H9 (cell line): Measurements from ENCODE around the gene CHGA. TPM values are rescaled to one million over a fixed set of nuclear protein-coding genes. Genes with fewer than 3 reads are reported as not detected.

ENCODE experiments used
- DNase-seq: peaks from one replicate; pipeline ENCODE4 v3.0.0-alpha.2; 2017
- H2AFZ ChIP-seq: one replicate; pipeline ENCODE4 v1.6.1; 2013; ENCODE audit warnings: mild to moderate bottlenecking, low read length, control low read depth, moderate library complexity
- H2AK5ac ChIP-seq: 2 replicates; pipeline ENCODE4 v1.6.1; 2013; ENCODE audit warnings: low read length, control low read depth, mixed read lengths; ENCODE audit not compliant: insufficient read length
- H2BK120ac ChIP-seq: one replicate; pipeline ENCODE4 v1.6.1; 2013; ENCODE audit warnings: low read depth, mild to moderate bottlenecking, low read length, control low read depth, inconsistent platforms; ENCODE audit not compliant: poor library complexity, severe bottlenecking
- H2BK12ac ChIP-seq: 2 replicates; pipeline ENCODE4 v1.6.1; 2013; ENCODE audit warnings: low read length, control low read depth, mixed read lengths, low read depth; ENCODE audit not compliant: insufficient read length
- H2BK15ac ChIP-seq: 2 replicates; pipeline ENCODE4 v1.6.1; 2013; ENCODE audit warnings: low read depth, low read length, control low read depth
- H2BK20ac ChIP-seq: one replicate; pipeline ENCODE4 v1.6.1; 2013; ENCODE audit warnings: low read depth, mild to moderate bottlenecking, low read length, control low read depth, inconsistent platforms; ENCODE audit not compliant: poor library complexity, severe bottlenecking
- H2BK5ac ChIP-seq: 2 replicates; pipeline ENCODE4 v1.6.1; 2013; ENCODE audit warnings: low read length, control low read depth, mixed read lengths; ENCODE audit not compliant: insufficient read length
- H3K14ac ChIP-seq: 2 replicates; pipeline ENCODE4 v1.6.1; 2013; ENCODE audit warnings: low read length, control low read depth; ENCODE audit not compliant: insufficient read depth
- H3K18ac ChIP-seq: 2 replicates; pipeline ENCODE4 v1.6.1; 2013; ENCODE audit warnings: low read depth, mild to moderate bottlenecking, mixed read lengths, low read length, control low read depth; ENCODE audit not compliant: insufficient read length
- H3K23ac ChIP-seq: 2 replicates; pipeline ENCODE4 v1.6.1; 2013; ENCODE audit warnings: low read length, control low read depth, mixed read lengths, low read depth; ENCODE audit not compliant: insufficient read length
- H3K23me2 ChIP-seq: 2 replicates; pipeline ENCODE4 v1.6.1; 2013; ENCODE audit warnings: low read depth, mild to moderate bottlenecking, mixed read lengths, low read length, control low read depth; ENCODE audit not compliant: insufficient read length, poor library complexity, severe bottlenecking
- H3K27ac ChIP-seq: 2 replicates; pipeline ENCODE4 v1.5.1; 2013; ENCODE audit warnings: low read length, control low read depth, mixed read lengths, low read depth; ENCODE audit not compliant: insufficient read length
- H3K27me3 ChIP-seq: 2 replicates; pipeline ENCODE4 v1.6.1; 2013; ENCODE audit warnings: low read length, control low read depth, inconsistent platforms; ENCODE audit not compliant: insufficient read depth
- H3K4ac ChIP-seq: 2 replicates; pipeline ENCODE4 v1.6.1; 2013; ENCODE audit warnings: low read depth, mild to moderate bottlenecking, control low read depth, inconsistent platforms, low read length, moderate library complexity
- H3K4me1 ChIP-seq: 2 replicates; pipeline ENCODE4 v1.6.1; 2013; ENCODE audit warnings: low read length, control low read depth, inconsistent platforms; ENCODE audit not compliant: insufficient read depth
- H3K4me2 ChIP-seq: 2 replicates; pipeline ENCODE4 v1.6.1; 2013; ENCODE audit warnings: low read length, control low read depth, mixed read lengths; ENCODE audit not compliant: insufficient read length, insufficient read depth
- H3K56ac ChIP-seq: 2 replicates; pipeline ENCODE4 v1.6.1; 2013; ENCODE audit warnings: low read depth, mild to moderate bottlenecking, mixed read lengths, low read length, control low read depth; ENCODE audit not compliant: insufficient read length
- H3K79me1 ChIP-seq: 2 replicates; pipeline ENCODE4 v1.6.1; 2013; ENCODE audit warnings: low read depth, mild to moderate bottlenecking, moderate library complexity, low read length, control low read depth, inconsistent platforms; ENCODE audit not compliant: insufficient read depth, poor library complexity, severe bottlenecking
- H3K79me2 ChIP-seq: 2 replicates; pipeline ENCODE4 v1.6.1; 2013; ENCODE audit warnings: low read length, control low read depth, inconsistent platforms; ENCODE audit not compliant: insufficient read depth
- H3K9ac ChIP-seq: 2 replicates; pipeline ENCODE4 v1.6.1; 2013; ENCODE audit warnings: low read length, control low read depth, mixed read lengths; ENCODE audit not compliant: insufficient read length; ENCODE audit errors: extremely low read depth
- H3K9me3 ChIP-seq: one replicate; pipeline ENCODE4 v1.6.1; 2013; ENCODE audit warnings: low read depth, low read length, inconsistent platforms; ENCODE audit not compliant: control insufficient read depth
- H3T11ph ChIP-seq: one replicate; pipeline ENCODE4 v1.6.1; 2013; ENCODE audit warnings: mild to moderate bottlenecking, low read length, control low read depth, inconsistent platforms
- H4K20me1 ChIP-seq: one replicate; pipeline ENCODE4 v1.6.1; 2013; ENCODE audit not compliant: control insufficient read depth, insufficient read length, insufficient read depth
- H4K5ac ChIP-seq: 2 replicates; pipeline ENCODE4 v1.6.1; 2013; ENCODE audit warnings: low read depth, mild to moderate bottlenecking, mixed read lengths, low read length, control low read depth; ENCODE audit not compliant: insufficient read length
- H4K8ac ChIP-seq: replicated peaks from 2 replicates; pipeline ENCODE4 v1.6.1; 2013; ENCODE audit warnings: low read length, control low read depth, mixed read lengths, low read depth; ENCODE audit not compliant: insufficient read length
- H4K91ac ChIP-seq: 2 replicates; pipeline ENCODE4 v1.6.1; 2013; ENCODE audit warnings: low read depth, mild to moderate bottlenecking, moderate library complexity, mixed read lengths, low read length, control low read depth; ENCODE audit not compliant: insufficient read length
- H3K27ac Mint-ChIP-seq, 3 experiments: 2 replicates in 2 of 3; 3 replicates in 1 of 3; pipeline ENCODE4 v1.8.0; 2020 to 2021; ENCODE audit warnings: mixed read lengths in 3 of 3, mild to moderate bottlenecking in 1 of 3, moderate library complexity in 1 of 3
- H3K27me3 Mint-ChIP-seq: 2 replicates; pipeline ENCODE4 v1.8.0; 2021; ENCODE audit warnings: low read depth, mild to moderate bottlenecking, moderate library complexity, mixed read lengths
- H3K36me3 Mint-ChIP-seq, 3 experiments: 2 replicates in 2 of 3; 3 replicates in 1 of 3; pipeline ENCODE4 v1.8.0; 2020 to 2021; ENCODE audit warnings: low read depth in 3 of 3, mixed read lengths in 3 of 3; ENCODE audit not compliant: insufficient read depth in 1 of 3
- H3K4me1 Mint-ChIP-seq, 2 experiments: 2 replicates each; pipeline ENCODE4 v1.8.0; 2020; ENCODE audit warnings: mixed read lengths in 2 of 2
- H3K4me3 Mint-ChIP-seq, 2 experiments: 2 replicates in 1 of 2; 3 replicates in 1 of 2; pipeline ENCODE4 v1.8.0; 2020 to 2021; ENCODE audit warnings: mild to moderate bottlenecking in 2 of 2, mixed read lengths in 2 of 2, moderate library complexity in 1 of 2
- H3K9me3 Mint-ChIP-seq, 2 experiments: 2 replicates in 1 of 2; 3 replicates in 1 of 2; pipeline ENCODE4 v1.8.0; 2020; ENCODE audit warnings: mild to moderate bottlenecking in 2 of 2, mixed read lengths in 2 of 2, moderate library complexity in 1 of 2
- CTCF ChIP-seq: fragments of 200-600 bp; sonication (generic); conservative IDR thresholded peaks from 3 replicates; pipeline ENCODE4 v1.8.0; 2021; ENCODE audit warnings: antibody characterized with exemption, mild to moderate bottlenecking
- WGBS: extraction: QIAGEN DNeasy Blood & Tissue Kit; methylation state at CpG from one replicate; pipeline ENCODE4 v1.1.7; 2013; ENCODE audit warnings: missing lambda C conversion rate, low lambda C conversion rate, mixed read lengths; ENCODE audit not compliant: insufficient read length; ENCODE audit errors: extremely low coverage; 5-methylcytosine and 5-hydroxymethylcytosine counted together
- total RNA-seq: library from RNA; stranded (reverse); gene quantifications from 2 replicates; pipeline ENCODE4 v1.2.1, GENCODE V29; 2021

Gene CHGA
- total RNA-seq, 1 experiment from 2014 or later, result 6.7 TPM

- no peak for DNase-seq
- no peak overlapping the region for H3K4me2 ChIP-seq
- H2BK5ac ChIP-seq, result no peak overlapping the region
- no peaks in the 10 kb centered on the region for H4K20me1 ChIP-seq
- no peak overlapping the region for H3K56ac ChIP-seq
- Mint-ChIP-seq H3K27me3 (no peaks in the 10 kb centered on the region), H3K36me3 (peaks cover 14 to 42% (median 34%) of the 10 kb centered on the region in 3 experiments; a peak in 6 of 7 replicates), H3K4me1 (peaks cover 9% of the 10 kb centered on the region in 2 experiments), H3K4me3 (no peak overlapping the region), H3K27ac (0 out of 7 replicates have a peak overlapping the region, but pooled peaks of 1 of the 3 experiments have one; percentile 18), H3K9me3 (no peaks in the 10 kb centered on the region; a peak in 1 of 5 replicates)
- H2AK5ac ChIP-seq, result no peak overlapping the region
- no peak overlapping the region for H3K18ac ChIP-seq
- H4K8ac ChIP-seq, result no peak overlapping the region
- H2BK120ac ChIP-seq, result no peak overlapping the region
- no peak overlapping the region for H2AFZ ChIP-seq
- H3K79me2 ChIP-seq, result no peaks in the 10 kb centered on the region
- no peak overlapping the region for H3K9ac ChIP-seq
- TF ChIP-seq CTCF, result no peak
- H4K5ac ChIP-seq, result no peak overlapping the region
- H3K14ac ChIP-seq, result no peak overlapping the region
- no peaks in the 10 kb centered on the region for H3K9me3 ChIP-seq
- H3K4me1 ChIP-seq, result no peaks in the 10 kb centered on the region
- H3K27ac ChIP-seq, result no peak overlapping the region
- no peak overlapping the region for H3K23ac ChIP-seq
- no peak overlapping the region for H2BK20ac ChIP-seq
- no peak overlapping the region for H4K91ac ChIP-seq
- H3K79me1 ChIP-seq, result no peaks in the 10 kb centered on the region
- H3K27me3 ChIP-seq, result no peaks in the 10 kb centered on the region
- WGBS, result no CpG with 5 or more reads among the region's 6 CpGs
- H3T11ph ChIP-seq, result no peak overlapping the region
- H3K23me2 ChIP-seq, result no peaks in the 10 kb centered on the region
- no peak overlapping the region for H3K4ac ChIP-seq
- no peak overlapping the region for H2BK12ac ChIP-seq
- no peak overlapping the region for H2BK15ac ChIP-seq
Observed at GRCh38 chr14:92953526-92953925, 30.6 kb downstream of the CHGA start.
